Rectal smooth muscle tissue (tissue), 1 donor: ENCODE results near the gene GMPR.

Experiments
- H3K27ac ChIP-seq: one replicate; pipeline ENCODE4 v1.7.0; 2013; ENCODE audit warnings: low read depth, low read length, inconsistent platforms
- H3K27me3 ChIP-seq: one replicate; pipeline ENCODE4 v1.7.0; 2013; ENCODE audit warnings: low read length; ENCODE audit not compliant: control insufficient read depth, insufficient read depth
- H3K36me3 ChIP-seq: one replicate; pipeline ENCODE4 v1.7.0; 2013; ENCODE audit warnings: low read length; ENCODE audit not compliant: control insufficient read depth, insufficient read depth
- H3K4me1 ChIP-seq: one replicate; pipeline ENCODE4 v1.7.0; 2013; ENCODE audit warnings: low read length; ENCODE audit not compliant: control insufficient read depth, insufficient read depth
- H3K4me3 ChIP-seq: one replicate; pipeline ENCODE4 v1.7.0; 2013; ENCODE audit warnings: low read length
- H3K9ac ChIP-seq: one replicate; pipeline ENCODE4 v1.7.0; 2013; ENCODE audit warnings: low read length

Gene GMPR

GRCh38 chr6:16243055-16243454 lies 4.7 kb downstream of the GMPR start:
- Histone ChIP-seq H3K4me3 (no peak overlapping the region), H3K27ac (no peak overlapping the region), H3K9ac (no peak overlapping the region), H3K36me3 (peaks cover 3% of the 10 kb centered on the region), H3K27me3 (peaks cover 4% of the 10 kb centered on the region), H3K4me1 (peaks cover 13% of the 10 kb centered on the region)

- peaks cover 4% of the 10 kb centered on the region for H3K27me3 ChIP-seq
- H3K4me3 ChIP-seq: no peak overlapping the region
- H3K9ac ChIP-seq: no peak overlapping the region
- peaks cover 3% of the 10 kb centered on the region for H3K36me3 ChIP-seq
- H3K4me1 ChIP-seq: peaks cover 13% of the 10 kb centered on the region
- peak overlapping the region; percentile 41 for H3K27ac ChIP-seq
Measured at GRCh38 chr6:16243664-16244063, 5.3 kb downstream of the GMPR start.

- H3K27ac ChIP-seq: peak overlapping the region; percentile 41
- H3K27me3 ChIP-seq: peaks cover 4% of the 10 kb centered on the region
- peaks cover 3% of the 10 kb centered on the region for H3K36me3 ChIP-seq
- no peak overlapping the region for H3K4me3 ChIP-seq
- no peak overlapping the region for H3K9ac ChIP-seq
- H3K4me1 ChIP-seq: peaks cover 13% of the 10 kb centered on the region
Measured at GRCh38 chr6:16244446-16244845, 6.1 kb downstream of the GMPR start.

- H3K27me3 ChIP-seq: peaks cover 4% of the 10 kb centered on the region
- H3K27ac ChIP-seq: peak overlapping the region; percentile 41
- no peak overlapping the region for H3K4me3 ChIP-seq
- peaks cover 10% of the 10 kb centered on the region for H3K4me1 ChIP-seq
- peaks cover 3% of the 10 kb centered on the region for H3K36me3 ChIP-seq
- no peak overlapping the region for H3K9ac ChIP-seq
Measured at GRCh38 chr6:16244869-16245451, 6.6 kb downstream of the GMPR start.

- no peak overlapping the region for H3K27ac ChIP-seq
- H3K4me3 ChIP-seq: no peak overlapping the region
- peaks cover 4% of the 10 kb centered on the region for H3K27me3 ChIP-seq
- no peak overlapping the region for H3K9ac ChIP-seq
- H3K36me3 ChIP-seq: peaks cover 3% of the 10 kb centered on the region
- H3K4me1 ChIP-seq: peaks cover 8% of the 10 kb centered on the region
Measured at GRCh38 chr6:16248271-16248853, 10.0 kb downstream of the GMPR start.

- Histone ChIP-seq H3K9ac (no peak overlapping the region), H3K27me3 (peaks cover 4% of the 10 kb centered on the region), H3K27ac (no peak overlapping the region), H3K36me3 (peaks cover 3% of the 10 kb centered on the region), H3K4me3 (no peak overlapping the region), H3K4me1 (no peaks in the 10 kb centered on the region)
Measured at GRCh38 chr6:16249971-16250370, 11.6 kb downstream of the GMPR start.

- H3K4me1 ChIP-seq: no peaks in the 10 kb centered on the region
- H3K9ac ChIP-seq: no peak overlapping the region
- H3K36me3 ChIP-seq: no peaks in the 10 kb centered on the region
- no peak overlapping the region for H3K27ac ChIP-seq
- no peak overlapping the region for H3K4me3 ChIP-seq
- H3K27me3 ChIP-seq: no peaks in the 10 kb centered on the region
Measured at GRCh38 chr6:16251706-16252105, 13.3 kb downstream of the GMPR start.

GRCh38 chr6:16252686-16253299 lies 14.4 kb downstream of the GMPR start:
- H3K36me3 ChIP-seq: no peaks in the 10 kb centered on the region

GRCh38 chr6:16253399-16254144 lies 15.2 kb downstream of the GMPR start:
- no peaks in the 10 kb centered on the region for H3K27me3 ChIP-seq
- H3K27ac ChIP-seq: no peak overlapping the region
- H3K9ac ChIP-seq: no peak overlapping the region
- H3K4me1 ChIP-seq: peaks cover 8% of the 10 kb centered on the region
- H3K36me3 ChIP-seq: no peaks in the 10 kb centered on the region
- no peak overlapping the region for H3K4me3 ChIP-seq

More at GRCh38 chr6:16252686-16253299, 14.4 kb downstream of the GMPR start:
- H3K9ac ChIP-seq: no peak overlapping the region
- no peaks in the 10 kb centered on the region for H3K27me3 ChIP-seq
- H3K4me3 ChIP-seq: no peak overlapping the region
- H3K4me1 ChIP-seq: peaks cover under 1% of the 10 kb centered on the region
- no peak overlapping the region for H3K27ac ChIP-seq

- no peaks in the 10 kb centered on the region for H3K36me3 ChIP-seq
- H3K27me3 ChIP-seq: no peaks in the 10 kb centered on the region
- no peak overlapping the region for H3K4me3 ChIP-seq
- no peak overlapping the region for H3K27ac ChIP-seq
- H3K9ac ChIP-seq: no peak overlapping the region
- peaks cover 11% of the 10 kb centered on the region for H3K4me1 ChIP-seq
Measured at GRCh38 chr6:16254535-16254934, 16.1 kb downstream of the GMPR start.

GRCh38 chr6:16256781-16257180 lies 18.4 kb downstream of the GMPR start:
- H3K36me3 ChIP-seq: no peaks in the 10 kb centered on the region
- H3K27me3 ChIP-seq: no peaks in the 10 kb centered on the region
- no peak overlapping the region for H3K9ac ChIP-seq
- no peak overlapping the region for H3K27ac ChIP-seq
- H3K4me3 ChIP-seq: no peak overlapping the region
- H3K4me1 ChIP-seq: peaks cover 11% of the 10 kb centered on the region

GRCh38 chr6:16257999-16258708 lies 19.8 kb downstream of the GMPR start:
- Histone ChIP-seq H3K4me1 (peaks cover 11% of the 10 kb centered on the region), H3K4me3 (no peak overlapping the region), H3K27ac (peak overlapping the region; percentile 64), H3K27me3 (no peaks in the 10 kb centered on the region), H3K9ac (no peak overlapping the region), H3K36me3 (no peaks in the 10 kb centered on the region)
